Neural cell (in vitro differentiated cells): Measurements from ENCODE around the gene PCDH1.

Experiments used
- CTCF ChIP-seq: fragments of 450-650 bp; IDR thresholded peaks from 2 replicates; pipeline ENCODE4 v1.5.1; 2014; ENCODE audit warnings: antibody characterized with exemption, mild to moderate bottlenecking, moderate library complexity; ENCODE audit not compliant: poor library complexity, severe bottlenecking
- EP300 ChIP-seq: fragments of 450-650 bp; conservative IDR thresholded peaks from 2 replicates; pipeline ENCODE4 v1.6.1; 2014; ENCODE audit warnings: antibody characterized with exemption, mild to moderate bottlenecking, moderate library complexity; ENCODE audit not compliant: poor library complexity, severe bottlenecking
- EZH2 ChIP-seq: fragments of 200-600, 300-800 bp; shearing (Covaris generic), sonication (generic); IDR thresholded peaks from 2 replicates; pipeline ENCODE4 v1.6.1; 2014; ENCODE audit warnings: antibody characterized with exemption, low read length, borderline replicate concordance, mild to moderate bottlenecking; ENCODE audit not compliant: insufficient read depth, poor library complexity, severe bottlenecking
- POLR2AphosphoS5 ChIP-seq: IDR thresholded peaks from 2 replicates; pipeline ENCODE4 v1.6.1; 2012
- TAF1 ChIP-seq: IDR thresholded peaks from 2 replicates; pipeline ENCODE4 v1.6.1; 2012; ENCODE audit warnings: low read depth
- TF ChIP-seq, protein P1 (sequence below): IDR thresholded peaks from 2 replicates; pipeline ENCODE4 v1.6.1; 2012; ENCODE audit warnings: borderline replicate concordance

- TF ChIP-seq CTCF (no peak), POLR2AphosphoS5 (no peak), TAF1 (no peak), EP300 (no peak), EZH2 (no peak)
- TF ChIP-seq, protein P1, sequence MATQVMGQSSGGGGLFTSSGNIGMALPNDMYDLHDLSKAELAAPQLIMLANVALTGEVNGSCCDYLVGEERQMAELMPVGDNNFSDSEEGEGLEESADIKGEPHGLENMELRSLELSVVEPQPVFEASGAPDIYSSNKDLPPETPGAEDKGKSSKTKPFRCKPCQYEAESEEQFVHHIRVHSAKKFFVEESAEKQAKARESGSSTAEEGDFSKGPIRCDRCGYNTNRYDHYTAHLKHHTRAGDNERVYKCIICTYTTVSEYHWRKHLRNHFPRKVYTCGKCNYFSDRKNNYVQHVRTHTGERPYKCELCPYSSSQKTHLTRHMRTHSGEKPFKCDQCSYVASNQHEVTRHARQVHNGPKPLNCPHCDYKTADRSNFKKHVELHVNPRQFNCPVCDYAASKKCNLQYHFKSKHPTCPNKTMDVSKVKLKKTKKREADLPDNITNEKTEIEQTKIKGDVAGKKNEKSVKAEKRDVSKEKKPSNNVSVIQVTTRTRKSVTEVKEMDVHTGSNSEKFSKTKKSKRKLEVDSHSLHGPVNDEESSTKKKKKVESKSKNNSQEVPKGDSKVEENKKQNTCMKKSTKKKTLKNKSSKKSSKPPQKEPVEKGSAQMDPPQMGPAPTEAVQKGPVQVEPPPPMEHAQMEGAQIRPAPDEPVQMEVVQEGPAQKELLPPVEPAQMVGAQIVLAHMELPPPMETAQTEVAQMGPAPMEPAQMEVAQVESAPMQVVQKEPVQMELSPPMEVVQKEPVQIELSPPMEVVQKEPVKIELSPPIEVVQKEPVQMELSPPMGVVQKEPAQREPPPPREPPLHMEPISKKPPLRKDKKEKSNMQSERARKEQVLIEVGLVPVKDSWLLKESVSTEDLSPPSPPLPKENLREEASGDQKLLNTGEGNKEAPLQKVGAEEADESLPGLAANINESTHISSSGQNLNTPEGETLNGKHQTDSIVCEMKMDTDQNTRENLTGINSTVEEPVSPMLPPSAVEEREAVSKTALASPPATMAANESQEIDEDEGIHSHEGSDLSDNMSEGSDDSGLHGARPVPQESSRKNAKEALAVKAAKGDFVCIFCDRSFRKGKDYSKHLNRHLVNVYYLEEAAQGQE, result no peak
These were observed 1.9 kb upstream of the PCDH1 start for GRCh38 chr5:141879941-141880738.
